ENCODE results near the gene CD302. TPM values are rescaled to one million over a fixed set of nuclear protein-coding genes. Genes with fewer than 3 reads are reported as not detected.
A peak's percentile ranks its signal among the peaks of the same experiment; 100 is the strongest.

The CD302 gene
- total RNA-seq, 1 experiment from 2014 or later: 8.5 TPM

DNA sequence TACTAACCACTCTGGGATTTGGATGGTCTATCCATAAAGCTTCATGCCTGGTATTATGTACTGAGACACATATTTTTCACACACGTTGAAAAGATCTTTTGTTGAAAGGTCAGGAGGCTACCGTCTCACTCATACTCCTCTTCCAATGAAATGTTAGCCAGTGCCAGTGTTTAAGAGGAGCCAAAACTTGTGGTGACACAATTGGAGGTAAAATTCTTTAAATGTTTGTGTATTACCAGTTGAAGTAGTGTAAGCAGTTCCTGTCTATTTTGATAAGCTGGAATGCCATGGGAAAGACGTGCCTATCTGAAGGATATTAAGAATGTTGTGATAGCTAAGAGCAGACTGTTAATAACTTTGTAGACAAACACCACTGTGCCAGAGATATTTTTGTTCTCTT lies 53.6 kb downstream of the CD302 start:
- H3K9me2 ChIP-seq (replicated peaks; ENCODE audit: low read length): no peaks in the 10 kb centered on the region
- BruUV-seq (replicated peaks): no TSS peak
- peaks cover 27% of the 10 kb centered on the region for H4K20me1 ChIP-seq (ENCODE audit: low read length)
- H3K27ac ChIP-seq (ENCODE audit: low read length): no peak overlapping the region
- H3K4me2 ChIP-seq (ENCODE audit: low read length): no peak overlapping the region
- H3K4me1 ChIP-seq (ENCODE audit: insufficient read depth, low read length): no peaks in the 10 kb centered on the region
- no peak for TF ChIP-seq EZH2phosphoT487 (IDR thresholded peaks at IDR 0.05; ENCODE audit: borderline replicate concordance, low read length)
- TF ChIP-seq, protein P1, sequence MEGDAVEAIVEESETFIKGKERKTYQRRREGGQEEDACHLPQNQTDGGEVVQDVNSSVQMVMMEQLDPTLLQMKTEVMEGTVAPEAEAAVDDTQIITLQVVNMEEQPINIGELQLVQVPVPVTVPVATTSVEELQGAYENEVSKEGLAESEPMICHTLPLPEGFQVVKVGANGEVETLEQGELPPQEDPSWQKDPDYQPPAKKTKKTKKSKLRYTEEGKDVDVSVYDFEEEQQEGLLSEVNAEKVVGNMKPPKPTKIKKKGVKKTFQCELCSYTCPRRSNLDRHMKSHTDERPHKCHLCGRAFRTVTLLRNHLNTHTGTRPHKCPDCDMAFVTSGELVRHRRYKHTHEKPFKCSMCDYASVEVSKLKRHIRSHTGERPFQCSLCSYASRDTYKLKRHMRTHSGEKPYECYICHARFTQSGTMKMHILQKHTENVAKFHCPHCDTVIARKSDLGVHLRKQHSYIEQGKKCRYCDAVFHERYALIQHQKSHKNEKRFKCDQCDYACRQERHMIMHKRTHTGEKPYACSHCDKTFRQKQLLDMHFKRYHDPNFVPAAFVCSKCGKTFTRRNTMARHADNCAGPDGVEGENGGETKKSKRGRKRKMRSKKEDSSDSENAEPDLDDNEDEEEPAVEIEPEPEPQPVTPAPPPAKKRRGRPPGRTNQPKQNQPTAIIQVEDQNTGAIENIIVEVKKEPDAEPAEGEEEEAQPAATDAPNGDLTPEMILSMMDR (conservative IDR thresholded peaks at IDR 0.05; ENCODE audit: low read depth, low read length): no peak
- no peak for TF ChIP-seq EZH2 (IDR thresholded peaks at IDR 0.05; ENCODE audit: low read length, unreplicated experiment)
- no peak overlapping the region for H3K9ac ChIP-seq (ENCODE audit: low read length)
- intact Hi-C loops (cut with micrococcal nuclease): no loop called here
- CTCF ChIA-PET: no interaction called here
- peaks cover 56% of the 10 kb centered on the region for H3K36me3 ChIP-seq (ENCODE audit: low read depth, low read length)
- no peaks in the 10 kb centered on the region for H3K27me3 ChIP-seq (ENCODE audit: low read length)
- POLR2A ChIA-PET (ENCODE audit: unreplicated experiment): no interaction called here
- no peak for DNase-seq
- no peaks in the 10 kb centered on the region for H3F3A ChIP-seq (ENCODE audit: low read length, unreplicated experiment)
- H2AFZ ChIP-seq (ENCODE audit: low read length): no peak overlapping the region
- no peak for ATAC-seq
- peaks cover 61% of the 10 kb centered on the region for H3K79me2 ChIP-seq (ENCODE audit: low read length)
- H3K4me3 ChIP-seq (ENCODE audit: low read length): no peak overlapping the region
- H3K9me3 ChIP-seq (ENCODE audit: low read length): no peaks in the 10 kb centered on the region

DNA sequence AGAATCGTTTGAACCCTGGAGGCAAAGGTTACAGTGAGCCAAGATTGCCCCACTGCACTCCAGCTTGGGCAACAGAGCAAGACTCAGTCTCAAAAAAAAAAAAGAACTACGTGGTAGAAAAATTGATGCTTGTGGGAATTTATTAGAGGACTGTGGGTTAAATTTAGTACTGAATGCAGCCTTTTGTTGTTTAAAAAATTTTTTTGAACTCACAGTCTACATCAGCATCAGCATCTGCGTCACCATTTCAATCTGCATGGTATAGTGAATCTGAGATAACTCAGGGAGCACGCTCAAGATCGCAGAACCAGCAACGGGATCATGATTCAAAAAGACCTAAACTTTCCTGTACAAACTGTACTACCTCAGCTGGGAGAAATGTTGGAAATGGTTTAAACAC lies 55.2 kb downstream of the CD302 start:
- no TSS peak for BruUV-seq (replicated peaks)
- ATAC-seq: no peak
- no peak overlapping the region for H3K4me2 ChIP-seq (ENCODE audit: low read length)
- no peak overlapping the region for H2AFZ ChIP-seq (ENCODE audit: low read length)
- no peaks in the 10 kb centered on the region for H3K4me1 ChIP-seq (ENCODE audit: insufficient read depth, low read length)
- H3F3A ChIP-seq (ENCODE audit: low read length, unreplicated experiment): no peaks in the 10 kb centered on the region
- no peak overlapping the region for H3K4me3 ChIP-seq (ENCODE audit: low read length)
- H3K9ac ChIP-seq (ENCODE audit: low read length): no peak overlapping the region
- no peaks in the 10 kb centered on the region for H3K9me2 ChIP-seq (replicated peaks; ENCODE audit: low read length)
- H3K79me2 ChIP-seq (ENCODE audit: low read length): peaks cover 67% of the 10 kb centered on the region
- peaks cover 50% of the 10 kb centered on the region for H3K36me3 ChIP-seq (ENCODE audit: low read depth, low read length)
- H4K20me1 ChIP-seq (ENCODE audit: low read length): peaks cover 39% of the 10 kb centered on the region
- DNase-seq: no peak
- H3K27me3 ChIP-seq (ENCODE audit: low read length): no peaks in the 10 kb centered on the region
- ChIA-PET CTCF (no interaction called here), POLR2A (ENCODE audit: unreplicated experiment) (no interaction called here)
- H3K9me3 ChIP-seq (ENCODE audit: low read length): no peaks in the 10 kb centered on the region
- intact Hi-C loops (cut with micrococcal nuclease): no loop called here
- no peak overlapping the region for H3K27ac ChIP-seq (ENCODE audit: low read length)
- TF ChIP-seq EZH2 (IDR thresholded peaks at IDR 0.05; ENCODE audit: low read length, unreplicated experiment) (no peak), EZH2phosphoT487 (IDR thresholded peaks at IDR 0.05; ENCODE audit: borderline replicate concordance, low read length) (no peak)
- TF ChIP-seq, protein P1 (conservative IDR thresholded peaks at IDR 0.05; ENCODE audit: low read depth, low read length): no peak

DNA sequence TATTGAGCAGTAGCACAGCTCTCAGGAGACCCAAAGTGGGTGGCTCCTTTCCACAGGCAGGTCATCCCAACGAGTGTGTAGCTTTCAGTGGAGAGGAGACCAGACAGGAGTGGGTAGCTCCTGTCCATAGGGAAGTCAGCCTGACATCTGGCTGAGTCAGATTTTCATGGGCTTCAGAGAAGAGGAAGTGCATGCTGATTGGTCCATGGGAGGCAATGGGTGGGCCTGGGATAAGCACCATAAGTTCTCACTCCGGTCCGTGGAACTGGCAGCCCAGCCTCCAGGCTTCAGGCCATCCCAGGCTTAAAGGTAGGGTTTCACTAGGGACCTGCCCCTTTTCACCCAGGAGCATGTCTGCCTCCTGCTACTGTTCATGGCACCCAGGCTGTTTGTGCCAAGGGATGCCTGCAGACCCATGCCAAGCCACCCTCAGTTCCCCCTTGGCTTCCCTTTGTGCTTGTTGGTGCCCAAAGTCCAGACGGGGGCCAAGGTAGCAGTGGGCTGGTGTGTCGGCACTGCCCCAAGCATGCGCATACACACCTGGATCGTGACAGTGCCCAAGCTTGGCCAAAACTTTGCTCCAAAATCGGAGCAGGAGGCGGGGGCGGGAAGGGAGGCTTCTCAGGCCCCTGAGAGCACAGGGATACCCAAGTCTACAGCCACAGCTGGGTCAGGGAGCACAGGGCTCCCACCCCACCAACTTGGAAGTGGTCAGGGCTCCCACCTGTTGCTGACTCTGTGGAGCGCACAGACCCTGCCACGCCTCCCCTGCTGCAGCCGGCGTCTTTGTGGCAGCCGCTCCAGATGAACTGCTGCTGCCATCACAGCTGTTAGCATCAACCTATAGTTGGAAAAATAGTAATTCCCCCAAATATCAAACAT lies 59.3 kb downstream of the CD302 start:
- Histone ChIP-seq H3K9me2 (replicated peaks; ENCODE audit: low read length) (no peaks in the 10 kb centered on the region), H4K20me1 (ENCODE audit: low read length) (peaks cover 59% of the 10 kb centered on the region), H3K9me3 (ENCODE audit: low read length) (no peaks in the 10 kb centered on the region), H3K9ac (ENCODE audit: low read length) (no peak overlapping the region), H3K27ac (ENCODE audit: low read length) (no peak overlapping the region), H3F3A (ENCODE audit: low read length, unreplicated experiment) (no peaks in the 10 kb centered on the region), H3K27me3 (ENCODE audit: low read length) (no peaks in the 10 kb centered on the region), H3K79me2 (ENCODE audit: low read length) (peaks cover 95% of the 10 kb centered on the region), H3K4me1 (ENCODE audit: insufficient read depth, low read length) (no peaks in the 10 kb centered on the region; the same call in 1 of the 2 replicates), H2AFZ (ENCODE audit: low read length) (no peak overlapping the region), H3K4me2 (ENCODE audit: low read length) (no peak overlapping the region), H3K36me3 (ENCODE audit: low read depth, low read length) (peaks cover 62% of the 10 kb centered on the region), H3K4me3 (ENCODE audit: low read length) (no peak overlapping the region)
- DNase-seq: no peak
- no TSS peak for BruUV-seq (replicated peaks)
- intact Hi-C loops (cut with micrococcal nuclease): no loop called here
- ChIA-PET POLR2A (ENCODE audit: unreplicated experiment) (no interaction called here), CTCF (no interaction called here)
- no peak for TF ChIP-seq EZH2 (IDR thresholded peaks at IDR 0.05; ENCODE audit: low read length, unreplicated experiment)
- TF ChIP-seq, protein P1 (conservative IDR thresholded peaks at IDR 0.05; ENCODE audit: low read depth, low read length): no peak
- TF ChIP-seq EZH2phosphoT487 (IDR thresholded peaks at IDR 0.05; ENCODE audit: borderline replicate concordance, low read length): no peak
- peak; percentile 31; the same call in 1 of the 2 replicates for ATAC-seq
